ENCODE data around the gene TAF8.

DNA sequence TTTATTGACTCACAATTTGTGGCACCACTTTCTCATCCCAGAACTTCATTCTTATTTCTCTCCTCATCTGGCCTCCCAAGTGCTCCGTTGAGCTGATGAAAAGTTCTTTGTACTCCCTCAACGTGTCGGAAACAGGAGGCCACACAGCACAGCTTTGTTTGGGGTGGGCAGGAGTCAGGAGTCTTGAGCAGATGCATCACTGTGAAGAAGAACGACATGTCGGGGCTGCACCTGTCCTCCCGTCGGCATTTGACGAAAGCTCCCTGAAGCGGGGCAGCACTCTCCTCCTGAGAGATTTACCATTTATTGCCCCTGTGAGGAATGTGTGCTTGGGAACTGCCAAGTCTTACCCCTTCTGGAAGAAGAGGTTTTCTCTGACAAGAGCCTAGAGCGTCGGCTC, 28.1 kb downstream of the TAF8 start:
- TF ChIP-seq, protein P1, sequence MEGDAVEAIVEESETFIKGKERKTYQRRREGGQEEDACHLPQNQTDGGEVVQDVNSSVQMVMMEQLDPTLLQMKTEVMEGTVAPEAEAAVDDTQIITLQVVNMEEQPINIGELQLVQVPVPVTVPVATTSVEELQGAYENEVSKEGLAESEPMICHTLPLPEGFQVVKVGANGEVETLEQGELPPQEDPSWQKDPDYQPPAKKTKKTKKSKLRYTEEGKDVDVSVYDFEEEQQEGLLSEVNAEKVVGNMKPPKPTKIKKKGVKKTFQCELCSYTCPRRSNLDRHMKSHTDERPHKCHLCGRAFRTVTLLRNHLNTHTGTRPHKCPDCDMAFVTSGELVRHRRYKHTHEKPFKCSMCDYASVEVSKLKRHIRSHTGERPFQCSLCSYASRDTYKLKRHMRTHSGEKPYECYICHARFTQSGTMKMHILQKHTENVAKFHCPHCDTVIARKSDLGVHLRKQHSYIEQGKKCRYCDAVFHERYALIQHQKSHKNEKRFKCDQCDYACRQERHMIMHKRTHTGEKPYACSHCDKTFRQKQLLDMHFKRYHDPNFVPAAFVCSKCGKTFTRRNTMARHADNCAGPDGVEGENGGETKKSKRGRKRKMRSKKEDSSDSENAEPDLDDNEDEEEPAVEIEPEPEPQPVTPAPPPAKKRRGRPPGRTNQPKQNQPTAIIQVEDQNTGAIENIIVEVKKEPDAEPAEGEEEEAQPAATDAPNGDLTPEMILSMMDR (conservative IDR thresholded peaks at IDR 0.05; ENCODE audit: low read depth, low read length): no peak
- no peak for TF ChIP-seq EZH2phosphoT487 (IDR thresholded peaks at IDR 0.05; ENCODE audit: borderline replicate concordance, low read length)
- no peak for TF ChIP-seq EZH2 (IDR thresholded peaks at IDR 0.05; ENCODE audit: low read length, unreplicated experiment)

Measured in PC-3 (cell line).